Activated CD8-positive, alpha-beta memory T cell treated with anti-CD3 and anti-CD28 coated beads, Interleukin-2, amount 50 U/mL, for 4 hours (primary cell): Measurements from ENCODE around the gene TMEM214.

Experiments used
- DNase-seq: peaks from one replicate; pipeline ENCODE4 v3.0.0-alpha.2; 2020

The TMEM214 gene

DNA sequence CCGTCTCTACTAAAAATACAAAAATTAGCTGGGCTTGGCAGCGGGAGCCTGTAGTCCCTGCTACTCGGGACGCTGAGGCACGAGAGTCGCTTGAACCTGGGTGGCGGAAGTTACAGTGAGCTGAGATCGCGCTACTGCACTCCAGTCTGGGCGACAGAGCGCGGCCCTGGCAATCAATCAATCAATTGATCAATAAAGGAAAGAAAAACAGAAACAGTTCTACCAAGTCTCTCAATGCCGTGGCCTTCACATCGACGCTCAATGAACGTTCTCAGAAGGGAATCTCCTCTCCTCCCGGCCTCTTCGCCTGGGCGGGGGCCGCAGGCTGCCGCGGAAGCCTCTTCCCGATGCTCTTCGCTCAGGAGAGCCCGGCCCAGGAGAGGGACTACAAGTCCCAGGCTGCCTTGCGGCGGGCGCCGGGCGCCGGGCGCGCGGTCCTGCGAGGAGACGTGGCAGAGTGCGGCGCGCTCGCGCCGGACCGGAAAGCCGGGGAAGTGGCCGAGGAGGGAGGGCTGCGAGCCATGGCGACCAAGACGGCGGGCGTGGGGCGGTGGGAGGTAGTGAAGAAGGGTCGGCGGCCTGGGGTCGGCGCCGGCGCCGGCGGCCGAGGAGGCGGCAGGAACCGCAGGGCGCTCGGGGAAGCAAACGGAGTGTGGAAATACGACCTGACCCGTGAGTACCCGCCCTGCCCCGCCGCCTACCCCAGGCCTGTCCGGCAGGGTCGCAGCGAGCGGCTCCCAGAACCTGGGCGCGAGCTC lies at the start of gene TMEM214:
TSS of gene TMEM214 (plus strand) at position 471 of the 758 bp plus-strand sequence. CDS start at position 522, 51 bp downstream.
- DNase-seq: peak; percentile 81

DNA sequence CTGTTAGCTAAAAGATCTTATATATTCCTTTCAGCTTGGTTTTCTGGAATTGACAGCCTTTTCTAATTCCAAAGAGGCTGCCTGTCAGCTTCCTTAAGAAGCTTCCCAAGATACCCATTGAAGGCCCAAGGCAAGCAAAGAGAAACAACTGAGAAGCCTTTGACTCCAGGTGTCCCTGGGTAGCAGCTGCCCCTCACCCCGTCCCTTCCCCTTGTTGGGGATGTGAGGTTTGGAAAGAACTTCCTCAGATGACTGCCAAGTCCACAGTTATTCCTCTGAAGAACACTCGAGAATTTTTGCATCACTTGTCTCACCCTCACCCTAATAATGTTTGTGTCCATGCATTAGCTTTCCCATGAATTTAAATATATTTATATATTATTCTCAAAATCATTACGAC lies 49.0 kb upstream of the TMEM214 start:
- no peak for DNase-seq

- no peak for DNase-seq
Measured at GRCh38 chr2:26985807-26986206, 47.0 kb upstream of the TMEM214 start.

DNA sequence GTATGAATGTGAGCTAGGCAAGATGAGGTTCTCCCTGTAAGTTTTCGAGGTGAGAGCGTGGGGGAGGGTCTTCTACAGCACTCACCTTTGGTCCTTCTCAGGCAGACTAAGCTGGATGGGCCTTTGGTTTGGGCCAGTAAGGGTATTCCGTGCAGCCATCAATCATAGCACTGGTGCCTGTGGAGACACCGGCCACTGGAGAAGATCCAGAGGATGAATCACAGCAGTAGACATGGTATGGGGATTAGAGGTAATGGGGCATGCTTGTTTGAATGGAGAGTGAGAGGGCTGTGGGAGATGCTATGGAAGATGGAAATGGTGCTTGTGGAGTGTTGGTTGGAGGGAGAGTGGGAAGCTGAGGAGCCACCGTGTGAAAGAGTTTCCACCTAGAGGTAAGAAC lies 46.2 kb upstream of the TMEM214 start:
- DNase-seq: no peak

DNA sequence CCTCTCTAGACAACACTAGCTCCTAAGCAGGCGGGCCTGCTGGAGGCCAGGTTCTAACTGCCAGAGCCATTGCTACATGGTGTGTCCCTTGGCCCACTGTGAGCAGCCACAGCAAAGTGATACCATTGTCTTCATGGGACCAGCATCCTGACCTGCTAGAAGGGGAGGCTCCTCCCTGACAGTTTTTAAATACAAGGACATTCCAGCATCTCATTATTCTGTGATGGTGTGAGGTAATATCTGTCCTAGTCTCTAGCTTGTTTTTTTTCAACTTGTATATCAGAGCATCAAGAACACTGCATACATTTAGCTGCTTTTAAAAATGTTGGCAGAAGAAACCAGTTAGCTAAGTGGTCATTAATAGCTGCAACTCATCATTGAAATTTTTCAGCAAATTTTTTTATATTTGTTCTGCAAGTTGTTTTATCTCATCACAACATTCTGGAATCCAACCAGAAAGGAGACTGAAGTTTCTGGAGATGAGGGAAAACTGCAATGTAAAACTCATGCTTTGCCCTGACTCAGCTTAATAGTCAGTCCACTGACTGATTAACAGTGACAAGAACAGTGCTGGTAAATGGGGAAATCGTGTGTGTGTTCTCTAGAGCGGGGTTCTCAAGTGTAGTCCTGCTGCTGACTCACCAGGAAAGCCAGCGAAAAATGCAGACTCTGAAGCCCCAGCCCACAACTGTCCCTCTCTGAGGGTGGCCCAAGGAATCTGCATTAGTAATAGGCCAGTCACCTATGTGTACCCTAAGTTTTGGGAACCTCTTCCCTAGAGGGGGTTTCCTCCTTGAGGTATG lies 44.5 kb upstream of the TMEM214 start:
- no peak for DNase-seq

- DNase-seq: no peak
Measured at GRCh38 chr2:26989156-26989555, 43.6 kb upstream of the TMEM214 start.

- DNase-seq: no peak
Measured at GRCh38 chr2:26991717-26992116, 41.0 kb upstream of the TMEM214 start.

GRCh38 chr2:26993768-26994167 lies 39.0 kb upstream of the TMEM214 start:
- no peak for DNase-seq

- DNase-seq: no peak
Measured at GRCh38 chr2:26994983-26995382, 37.8 kb upstream of the TMEM214 start.

DNA sequence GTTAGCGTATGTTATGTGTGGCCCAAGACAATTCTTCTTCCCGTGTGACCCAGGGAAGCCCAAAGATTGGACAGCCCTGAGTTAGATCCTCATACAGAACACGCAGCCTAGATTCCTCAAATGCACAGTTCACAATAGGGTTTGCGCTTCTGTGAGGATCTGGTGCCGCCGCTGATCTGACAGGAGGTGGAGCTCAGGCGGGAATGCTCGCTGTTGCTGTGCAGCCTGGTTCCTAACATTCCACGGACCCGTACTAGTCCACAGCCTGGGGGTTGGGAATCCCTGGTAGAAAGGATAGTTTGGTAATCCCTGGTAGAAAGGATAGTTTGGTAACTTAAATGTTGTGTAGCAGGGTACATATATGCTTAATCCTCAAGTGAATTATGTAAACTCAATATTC lies 35.4 kb upstream of the TMEM214 start:
- DNase-seq: no peak

DNA sequence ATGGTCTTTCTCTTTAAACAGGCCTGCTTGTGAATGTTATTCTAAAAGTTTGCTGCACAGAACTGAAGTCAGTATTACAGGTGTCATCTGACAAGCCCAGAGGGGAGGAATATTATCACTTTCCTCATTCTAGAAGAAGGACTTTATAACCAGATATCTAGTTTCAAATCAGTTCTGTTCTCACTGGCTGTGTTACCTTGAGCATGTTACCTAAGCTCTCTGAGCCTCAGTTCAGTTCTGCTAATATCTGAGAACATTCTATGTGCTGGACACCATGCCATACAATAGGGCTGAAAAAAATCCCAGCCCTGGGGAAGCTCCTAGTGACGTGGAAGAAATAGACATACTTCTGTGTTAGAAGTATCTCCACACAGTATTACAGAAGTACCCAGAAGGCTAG lies 34.4 kb upstream of the TMEM214 start:
- no peak for DNase-seq

DNA sequence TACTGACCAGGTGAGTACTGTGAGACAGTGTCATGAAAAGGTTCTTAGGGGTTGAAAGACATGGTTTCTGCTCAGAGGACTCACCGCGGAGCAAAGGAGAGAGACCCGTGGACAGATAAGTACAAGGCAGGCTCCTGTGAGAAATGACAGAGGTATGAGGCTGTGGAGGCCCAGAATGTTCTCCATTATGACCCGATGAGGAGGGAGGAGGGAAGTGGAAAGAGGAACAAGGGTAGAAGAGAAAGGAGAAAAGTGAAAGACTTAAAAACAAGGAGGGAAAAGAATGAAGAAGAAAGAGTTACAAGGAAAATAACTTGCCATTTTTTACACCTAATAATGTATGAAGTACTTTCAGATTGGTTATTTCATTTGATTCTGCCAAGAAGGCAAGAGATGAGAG lies 32.5 kb upstream of the TMEM214 start:
- DNase-seq: no peak

DNA sequence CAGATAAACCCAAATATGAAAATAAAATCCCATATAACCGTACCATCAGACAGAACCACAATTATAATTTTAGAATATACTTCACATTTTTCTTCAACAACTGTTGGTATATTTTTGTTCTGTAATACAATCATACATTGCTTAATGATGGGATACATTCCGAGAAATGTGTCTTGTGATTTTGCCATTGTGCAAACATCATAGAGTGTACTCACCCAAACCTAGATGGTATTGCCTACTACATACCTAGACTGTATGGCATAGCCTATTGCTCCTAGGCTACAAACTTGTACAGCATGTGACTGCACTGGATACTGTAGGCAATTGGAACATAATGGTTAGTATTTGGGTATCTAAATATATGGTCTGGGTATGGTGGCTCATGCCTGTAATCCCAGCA lies 31.8 kb upstream of the TMEM214 start:
- DNase-seq: no peak

DNA sequence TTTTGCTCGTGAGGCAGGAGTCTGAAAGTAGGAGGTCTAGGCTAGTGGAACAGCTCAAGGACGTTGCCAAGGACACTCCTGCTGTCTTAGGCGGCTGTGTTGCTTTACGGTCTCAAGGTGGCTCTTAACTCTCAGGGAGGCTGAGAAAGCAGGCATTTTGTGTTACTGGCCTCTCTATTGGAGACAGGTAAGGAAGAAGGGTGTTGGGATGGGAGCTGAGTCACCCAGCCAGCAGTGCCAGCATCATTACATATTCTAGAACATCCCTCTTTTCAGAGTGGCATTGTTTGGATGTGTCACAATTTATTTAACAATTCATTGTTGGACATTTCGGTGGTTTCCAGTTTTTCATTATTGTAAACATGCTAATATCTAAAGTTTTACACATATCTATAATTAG lies 30.8 kb upstream of the TMEM214 start:
- no peak for DNase-seq

GRCh38 chr2:27003007-27003406 lies 29.8 kb upstream of the TMEM214 start:
- DNase-seq: no peak

DNA sequence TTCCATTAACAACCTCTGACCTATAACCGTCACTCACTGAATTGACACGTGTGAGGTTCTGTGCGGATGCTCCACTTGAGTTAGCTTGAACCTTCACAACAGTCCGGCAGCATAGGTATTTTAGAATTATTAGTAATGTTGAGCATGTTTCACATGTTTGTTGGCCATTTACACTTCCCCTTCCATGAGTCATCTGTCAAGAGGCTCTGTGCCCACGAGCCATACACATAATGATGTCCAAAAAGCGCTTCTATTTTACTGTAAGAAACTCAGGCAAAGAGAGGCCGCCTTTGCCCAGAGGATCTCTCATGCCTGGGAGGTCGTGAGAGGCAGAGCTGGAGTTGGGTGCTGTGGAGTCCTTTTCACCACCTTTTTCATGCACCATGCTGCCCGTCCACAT lies 28.9 kb upstream of the TMEM214 start:
- DNase-seq: no peak

- no peak for DNase-seq
Measured at GRCh38 chr2:27006602-27007415, 26.0 kb upstream of the TMEM214 start.

DNA sequence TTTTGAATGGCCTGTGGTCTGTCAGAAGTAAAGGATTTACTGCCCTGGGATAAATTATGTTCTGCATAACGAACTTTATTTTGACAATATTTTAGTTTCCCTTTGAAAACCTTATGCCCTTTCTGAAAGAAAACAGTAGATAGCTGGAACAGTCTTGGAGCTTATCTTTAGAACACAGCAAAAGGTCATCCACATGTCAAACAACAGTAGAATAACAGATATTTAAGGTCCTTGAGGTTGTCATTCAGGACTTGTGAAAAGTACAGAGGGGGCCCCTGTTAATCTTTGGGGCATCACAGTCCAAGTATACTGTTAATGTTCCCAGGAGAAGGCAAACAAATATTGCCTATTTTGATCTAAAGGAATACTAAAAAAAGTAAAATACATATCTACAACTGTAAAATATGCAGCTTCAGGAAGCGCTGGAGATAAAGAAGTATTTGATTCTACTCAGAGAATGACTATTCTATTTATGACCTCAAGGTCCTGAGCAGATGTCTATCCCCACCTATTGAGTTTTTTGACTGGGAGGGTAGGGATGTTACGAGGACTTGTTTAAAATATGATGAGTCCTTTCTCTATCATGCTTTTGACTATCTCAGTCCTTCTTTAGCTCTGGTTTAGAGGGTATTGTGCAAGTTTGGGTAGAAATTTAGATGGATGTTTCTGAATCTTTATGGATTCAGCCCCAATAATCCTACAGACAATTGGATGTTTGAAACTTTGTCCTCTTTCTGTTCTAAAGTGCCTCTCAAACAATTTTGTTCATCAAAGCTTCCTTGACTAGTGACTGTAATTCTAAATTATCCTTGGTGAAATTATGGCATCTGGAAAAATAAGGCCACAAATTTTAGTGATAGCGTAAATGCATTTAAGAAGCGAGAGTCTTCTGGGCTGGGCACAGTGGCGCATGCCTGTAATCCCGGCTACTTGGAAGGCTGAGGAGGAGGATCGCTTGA lies 25.1 kb upstream of the TMEM214 start:
- DNase-seq: no peak

DNA sequence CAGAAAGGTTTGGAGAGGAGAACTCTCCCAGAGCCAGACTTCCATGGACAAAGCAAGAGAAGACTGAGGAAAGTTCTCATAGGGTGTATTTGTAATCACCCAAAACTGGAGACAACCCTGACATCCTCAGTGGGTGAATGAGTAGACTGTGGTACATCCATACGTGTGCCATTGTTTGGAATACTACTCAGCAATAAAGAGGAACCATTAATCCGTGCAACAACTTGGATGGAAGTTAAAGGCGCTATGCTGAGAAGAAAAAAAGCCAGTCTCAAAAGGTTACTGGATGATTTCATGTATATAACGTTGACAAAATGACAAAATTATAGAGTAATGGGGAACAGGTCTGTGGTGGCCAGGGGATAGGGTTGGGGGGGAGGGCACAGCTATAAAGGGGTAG lies 24.1 kb upstream of the TMEM214 start:
- no peak for DNase-seq

DNA sequence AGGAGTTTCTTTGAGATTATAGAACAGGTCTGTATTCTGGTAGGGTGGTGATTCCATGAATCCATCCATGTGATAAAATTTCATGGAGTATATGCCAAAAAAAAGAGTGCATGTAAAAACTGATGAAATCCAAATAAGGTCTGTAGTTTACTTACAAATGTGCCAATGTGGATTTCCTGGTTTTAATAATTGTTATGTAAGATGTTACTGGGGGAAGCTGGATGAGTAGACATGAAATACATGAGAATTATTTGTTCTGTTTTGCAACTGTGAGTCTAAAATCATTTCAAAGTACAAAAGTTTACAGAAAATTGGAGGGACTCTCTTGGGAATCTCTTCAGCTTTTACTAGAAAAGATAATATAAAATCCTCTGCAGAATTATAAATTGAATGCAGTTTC lies 23.7 kb upstream of the TMEM214 start:
- DNase-seq: no peak

DNA sequence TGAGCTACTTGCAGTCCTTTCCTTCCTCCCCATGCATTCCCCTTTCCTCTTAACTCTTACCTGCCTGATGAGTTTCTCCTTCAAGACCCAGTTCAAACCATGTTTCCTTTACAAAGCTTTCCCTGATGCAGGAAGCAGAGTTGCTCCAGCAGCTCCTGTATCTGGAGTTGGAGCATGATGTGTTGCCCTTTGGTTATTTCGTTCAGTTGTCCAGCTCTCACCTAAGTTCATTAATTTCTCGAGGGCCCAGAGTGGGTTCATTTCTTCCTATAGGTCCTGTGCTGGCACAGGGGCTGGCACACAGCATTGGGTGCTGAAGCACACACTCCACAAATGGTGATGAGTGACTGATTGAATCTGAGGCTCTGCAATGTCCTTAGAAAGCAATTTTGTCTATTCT lies 23.0 kb upstream of the TMEM214 start:
- DNase-seq: no peak

GRCh38 chr2:27010139-27010538 lies 22.6 kb upstream of the TMEM214 start:
- DNase-seq: no peak
